Endothelial cell of umbilical vein (primary cell): ENCODE measurements around the gene CCL7. TPM values are rescaled to one million over a fixed set of nuclear protein-coding genes. Genes with fewer than 3 reads are reported as not detected.

Experiments
- BruUV-seq: library from RNA; stranded (reverse); fragments of 400-500 nt; replicated peaks from 2 replicates; lab custom pipeline; 2021; lab: Mats Ljungman, UMichigan
- CTCF ChIA-PET: fragments of 300-600, 350-600 bp; sonication (Branson Sonifier 250); formaldehyde crosslinking; loops from one replicate; lab custom pipeline; 2021; ENCODE audit warnings: antibody characterized with exemption, inconsistent platforms; lab: Charles Lee
- POLR2A ChIA-PET: fragments of 300-600, 350-600 bp; sonication (Branson Sonifier 250); formaldehyde crosslinking; loops from one replicate; lab custom pipeline; 2021; ENCODE audit warnings: antibody characterized with exemption, inconsistent platforms; lab: Charles Lee
- DNase-seq: peaks from one replicate; pipeline ENCODE4 v3.0.0-alpha.2; 2011; ENCODE audit warnings: low read depth, low spot score
- FAIRE-seq: peaks from 2 replicates; lab custom pipeline; 2011; peaks lifted over from hg19 to GRCh38; lab: Jason Lieb, UNC
- H2AFZ ChIP-seq: 2 replicates; pipeline ENCODE4 v1.6.0; 2012; ENCODE audit warnings: low read depth, low read length, control low read depth, inconsistent platforms
- H3K27ac ChIP-seq: 2 replicates; pipeline ENCODE4 v1.5.1; 2011; ENCODE audit warnings: low read depth, mild to moderate bottlenecking, control low read depth, low read length, moderate library complexity; ENCODE audit not compliant: insufficient read depth
- H3K27me3 ChIP-seq, 2 experiments: 2 replicates each; pipeline versions ENCODE4 v1.6.0 to v1.6.1; 2011; ENCODE audit warnings: low read length in 2 of 2, mixed read lengths in 1 of 2; ENCODE audit not compliant: control insufficient read depth in 2 of 2, insufficient read depth in 2 of 2
- H3K36me3 ChIP-seq, 2 experiments: 2 replicates in 1 of 2; 3 replicates in 1 of 2; pipeline ENCODE4 v1.5.1; 2011; ENCODE audit warnings: low read length in 2 of 2, mild to moderate bottlenecking in 1 of 2, moderate library complexity in 1 of 2; ENCODE audit not compliant: control insufficient read depth in 2 of 2, insufficient read depth in 2 of 2; ENCODE audit errors: extremely low read depth in 1 of 2
- H3K4me1 ChIP-seq: 3 replicates; pipeline ENCODE4 v1.5.1; 2011; ENCODE audit warnings: mild to moderate bottlenecking, low read length; ENCODE audit not compliant: control insufficient read depth, insufficient read depth; ENCODE audit errors: extremely low read depth
- H3K4me2 ChIP-seq: 2 replicates; pipeline ENCODE4 v1.6.1; 2011; ENCODE audit warnings: low read length, control low read depth, mixed read lengths; ENCODE audit not compliant: insufficient read depth
- H3K4me3 ChIP-seq, 3 experiments: fragments of 200-600 bp in 1 of 3; sonication (generic), shearing (Covaris generic) in 1 of 3; replicated peaks in 1 of 3; 2 replicates each; pipeline ENCODE4 v1.5.1; 2011 to 2016; ENCODE audit warnings: control low read depth in 3 of 3, low read length in 3 of 3, mild to moderate bottlenecking in 2 of 3, inconsistent platforms in 1 of 3, low read depth in 1 of 3, moderate library complexity in 1 of 3; ENCODE audit not compliant: insufficient read depth in 1 of 3
- H3K79me2 ChIP-seq: 2 replicates; pipeline ENCODE4 v1.6.0; 2012; ENCODE audit warnings: low read length, inconsistent platforms; ENCODE audit not compliant: control insufficient read depth, insufficient read depth
- H3K9ac ChIP-seq: replicated peaks from 2 replicates; pipeline ENCODE3; 2011; ENCODE audit warnings: low read length, control low read depth; ENCODE audit not compliant: insufficient read depth; ENCODE audit errors: extremely low read depth
- H3K9me1 ChIP-seq: replicated peaks from 3 replicates; pipeline ENCODE4 v1.6.0; 2011; ENCODE audit warnings: mild to moderate bottlenecking, low read length; ENCODE audit not compliant: control insufficient read depth, insufficient read depth; ENCODE audit errors: extremely low read depth
- H3K9me3 ChIP-seq: replicated peaks from 2 replicates; pipeline ENCODE4 v1.5.1; 2012; ENCODE audit warnings: low read length, inconsistent platforms; ENCODE audit not compliant: control insufficient read depth, insufficient read depth
- H4K20me1 ChIP-seq: replicated peaks from 2 replicates; pipeline ENCODE3; 2011; ENCODE audit warnings: mild to moderate bottlenecking, low read length; ENCODE audit not compliant: control insufficient read depth, insufficient read depth; ENCODE audit errors: extremely low read depth
- CTCF ChIP-seq, 2 donors: IDR thresholded peaks; 1 replicate in 1 of 2; 2 replicates in 1 of 2; pipeline ENCODE4 v1.5.1; 2011; ENCODE audit warnings: low read length in 2 of 2, mild to moderate bottlenecking in 2 of 2, moderate library complexity in 2 of 2, control low read depth in 1 of 2, inconsistent platforms in 1 of 2, low read depth in 1 of 2; ENCODE audit not compliant: insufficient read depth in 1 of 2; ENCODE audit errors: extremely low read depth in 1 of 2
- EZH2 ChIP-seq: IDR thresholded peaks from 2 replicates; pipeline ENCODE4 v1.6.1; 2012; ENCODE audit warnings: borderline replicate concordance, low read depth, mild to moderate bottlenecking, moderate library complexity, low read length, inconsistent platforms; ENCODE audit not compliant: severe bottlenecking
- FOS ChIP-seq: IDR thresholded peaks from 2 replicates; pipeline ENCODE4 v1.6.1; 2011; ENCODE audit warnings: mild to moderate bottlenecking, low read length, moderate library complexity, borderline replicate concordance; ENCODE audit not compliant: insufficient read depth
- GATA2 ChIP-seq: IDR thresholded peaks from 2 replicates; pipeline ENCODE4 v1.7.0; 2011; ENCODE audit warnings: low read depth, mild to moderate bottlenecking, moderate library complexity, mixed read lengths, low read length; ENCODE audit not compliant: insufficient read length, insufficient read depth
- JUN ChIP-seq: IDR thresholded peaks from 2 replicates; pipeline ENCODE4 v1.6.1; 2011; ENCODE audit warnings: borderline replicate concordance, low read depth; ENCODE audit not compliant: insufficient read length, insufficient read depth
- MAX ChIP-seq: IDR thresholded peaks from 2 replicates; pipeline ENCODE4 v1.6.1; 2011; ENCODE audit not compliant: insufficient read depth, insufficient read length
- MYC ChIP-seq: IDR thresholded peaks from one replicate; pipeline ENCODE4 v1.6.1; 2011; ENCODE audit warnings: mild to moderate bottlenecking, low read depth, low read length
- POLR2A ChIP-seq: IDR thresholded peaks from 2 replicates; pipeline ENCODE4 v1.6.1; 2012; ENCODE audit warnings: low read depth, mild to moderate bottlenecking, control low read depth, low read length
- POLR2AphosphoS5 ChIP-seq: IDR thresholded peaks from 2 replicates; pipeline ENCODE4 v1.6.1; 2012; ENCODE audit warnings: low read depth, mild to moderate bottlenecking, control low read depth, low read length, moderate library complexity; ENCODE audit not compliant: insufficient read depth
- dilution Hi-C: fragments of 300-500 bp; cut with MboI; formaldehyde crosslinking; loops from one replicate; pipeline ENCODE4 v1.15.0; 2019; ENCODE audit warnings: low sequenced_read_pairs; ENCODE audit not compliant: extremely low pct_ligation_motif_present
- intact Hi-C: fragments of 100-400 bp; cut with micrococcal nuclease; formaldehyde crosslinking; loops from one replicate; pipeline ENCODE4 v1.10.0; 2022
- polyA plus RNA-seq, 4 experiments: library from polyadenylated mRNA; depleted of rRNA in 3 of 4; stranded (reverse) in 3 of 4; unstranded in 1 of 4; fragments of >200 nt; gene quantifications; 2 replicates each; pipeline versions ENCODE4 v1.2.1 to v1.2.3, GENCODE V29; 2011 to 2012; ENCODE audit warnings: missing spikeins in 1 of 4
- total RNA-seq: library from RNA; stranded (reverse); gene quantifications from 2 replicates; pipeline ENCODE4 v1.2.3, GENCODE V29; 2021

CCL7 gene
- total and polyA plus RNA-seq, 2 donors (not counting 3 experiments of a cell fraction or from before 2014, with no cell fraction given), result 0.25 TPM; not detected in 1

GRCh38 chr17:34291721-34292348 lies 21.8 kb downstream of the CCL7 start:
- Histone ChIP-seq H3K4me3 (no peak overlapping the region), H3K27ac (no peak overlapping the region), H3K9me3 (no peaks in the 10 kb centered on the region), H2AFZ (no peak overlapping the region), H3K9me1 (no peaks in the 10 kb centered on the region), H3K79me2 (no peaks in the 10 kb centered on the region), H3K4me2 (no peak overlapping the region), H3K27me3 (peaks cover 0 to 4% of the 10 kb centered on the region in 2 experiments), H3K4me1 (peaks cover 5% of the 10 kb centered on the region), H3K9ac (no peak overlapping the region), H3K36me3 (no peaks in the 10 kb centered on the region), H4K20me1 (no peaks in the 10 kb centered on the region)
- intact Hi-C loops (no loop called here), dilution Hi-C loops (no loop called here)
- ChIA-PET POLR2A (no interaction called here), CTCF (interaction anchor here (1.0 to 1.5 kb wide), 3 partner anchors 9 to 70 kb away, joined by 3 to 6 read pairs (median 5); no protein-coding TSS in a partner anchor)
- BruUV-seq, result no TSS peak
- FAIRE-seq (no peak), DNase-seq (no peak)
- no peak for TF ChIP-seq MAX
- no peak for TF ChIP-seq CTCF (IDR thresholded peaks at IDR 0.05; ENCODE audit: extremely low read depth in 1 of 2, insufficient read depth in 1 of 2, low read depth in 1 of 2, low read length in 2 of 2)
- no peak for TF ChIP-seq MYC
- no peak for TF ChIP-seq GATA2
- no peak for TF ChIP-seq POLR2A
- TF ChIP-seq POLR2AphosphoS5, result no peak
- no peak for TF ChIP-seq EZH2
- no peak for TF ChIP-seq FOS
- TF ChIP-seq JUN, result peak; percentile 8
